Tibial nerve (tissue), 4 donors: ENCODE results near the gene THAP12.

Experiments
- EP300 ChIP-seq, 2 donors: sonication (generic); formaldehyde crosslinking; IDR thresholded peaks; one replicate each; pipeline ENCODE4 v1.6.1; 2017; ENCODE audit warnings: antibody characterized with exemption in 2 of 2, mild to moderate bottlenecking in 1 of 2
- TF ChIP-seq, protein P1 (sequence below), 5 experiments: fragments of 200-600 bp in 3 of 5; fragments of 450-650 bp in 2 of 5; sonication (generic) in 3 of 5; IDR thresholded peaks; one replicate each; pipeline ENCODE4 v1.5.1; 2016 to 2019; ENCODE audit warnings: antibody characterized with exemption in 5 of 5, mild to moderate bottlenecking in 3 of 5, moderate library complexity in 2 of 5

DNA sequence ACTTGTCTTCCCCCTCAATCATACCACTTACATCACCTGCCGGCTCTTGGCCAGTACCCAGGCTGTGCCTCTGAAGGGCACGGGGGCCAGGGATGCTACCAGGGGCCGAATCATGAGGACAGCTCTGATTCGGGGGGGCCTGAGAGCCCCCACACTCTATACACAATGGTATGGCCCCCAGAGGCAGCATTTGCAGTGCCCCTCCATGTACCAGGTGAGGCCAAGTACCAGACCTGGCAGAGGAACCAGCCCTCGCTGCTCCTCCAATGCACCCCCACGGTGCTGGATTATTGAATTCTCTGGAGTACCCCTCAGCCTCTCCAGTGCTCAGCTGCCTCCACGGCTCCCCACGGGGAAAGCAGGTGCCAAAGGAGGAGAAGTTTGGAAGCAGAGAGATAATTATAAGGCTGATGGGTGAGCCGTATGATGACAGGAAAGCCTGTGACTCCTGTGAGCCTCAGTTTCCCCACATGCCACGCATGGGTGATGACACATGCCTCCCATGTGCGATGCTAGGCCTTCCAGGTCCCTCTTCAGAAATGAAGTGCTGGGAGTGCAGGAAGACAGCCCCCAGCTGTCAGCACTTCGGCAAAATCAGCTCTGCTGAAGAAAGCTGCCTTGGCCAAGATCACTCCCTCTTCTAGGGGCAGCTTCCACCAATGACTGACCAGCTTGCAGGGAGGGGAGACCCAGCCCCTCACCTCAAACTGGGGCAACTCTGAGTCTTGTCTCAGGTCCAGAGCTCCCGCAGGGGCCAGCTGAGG is 69.9 kb downstream of the THAP12 start:
- TF ChIP-seq, protein P1, sequence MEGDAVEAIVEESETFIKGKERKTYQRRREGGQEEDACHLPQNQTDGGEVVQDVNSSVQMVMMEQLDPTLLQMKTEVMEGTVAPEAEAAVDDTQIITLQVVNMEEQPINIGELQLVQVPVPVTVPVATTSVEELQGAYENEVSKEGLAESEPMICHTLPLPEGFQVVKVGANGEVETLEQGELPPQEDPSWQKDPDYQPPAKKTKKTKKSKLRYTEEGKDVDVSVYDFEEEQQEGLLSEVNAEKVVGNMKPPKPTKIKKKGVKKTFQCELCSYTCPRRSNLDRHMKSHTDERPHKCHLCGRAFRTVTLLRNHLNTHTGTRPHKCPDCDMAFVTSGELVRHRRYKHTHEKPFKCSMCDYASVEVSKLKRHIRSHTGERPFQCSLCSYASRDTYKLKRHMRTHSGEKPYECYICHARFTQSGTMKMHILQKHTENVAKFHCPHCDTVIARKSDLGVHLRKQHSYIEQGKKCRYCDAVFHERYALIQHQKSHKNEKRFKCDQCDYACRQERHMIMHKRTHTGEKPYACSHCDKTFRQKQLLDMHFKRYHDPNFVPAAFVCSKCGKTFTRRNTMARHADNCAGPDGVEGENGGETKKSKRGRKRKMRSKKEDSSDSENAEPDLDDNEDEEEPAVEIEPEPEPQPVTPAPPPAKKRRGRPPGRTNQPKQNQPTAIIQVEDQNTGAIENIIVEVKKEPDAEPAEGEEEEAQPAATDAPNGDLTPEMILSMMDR (IDR thresholded peaks at IDR 0.05), result no peak
- no peak for TF ChIP-seq EP300 (IDR thresholded peaks at IDR 0.05)
